ENCODE measurements around the gene CKAP5.

Gene CKAP5

GRCh38 chr11:46696212-46696558, 149.9 kb downstream of the CKAP5 start:
- peak; percentile 45 for DNase-seq

GRCh38 chr11:46695345-46696211, 150.5 kb downstream of the CKAP5 start:
- no peak for DNase-seq

- no peak for DNase-seq
These were observed 151.5 kb downstream of the CKAP5 start for GRCh38 chr11:46694607-46695006.

GRCh38 chr11:46694072-46694471, 152.0 kb downstream of the CKAP5 start:
- DNase-seq, result no peak

GRCh38 chr11:46693597-46694012, 152.5 kb downstream of the CKAP5 start:
- no peak for DNase-seq

Measured in DMS 273 treated with DMSO at 0.1 percent for 48 hours (cell line).